Aorta (tissue), 5 donors: ENCODE results near the gene CDH11. TPM values are rescaled to one million over a fixed set of nuclear protein-coding genes. Genes with fewer than 3 reads are reported as not detected.

ENCODE experiments used
- ATAC-seq: fragments of 200-7000 bp; cut with Tn5 transposase; one replicate; pipeline ENCODE4 v1.9.1; 2022; ENCODE audit warnings: moderate library complexity; ENCODE audit not compliant: low FRiP score
- DNase-seq, 2 donors: peaks; one replicate each; pipeline ENCODE4 v3.0.0-alpha.2; 2020
- H3K27ac ChIP-seq, 2 donors: one replicate each; pipeline ENCODE4 v1.5.1; 2013; ENCODE audit warnings: low read length in 2 of 2, mild to moderate bottlenecking in 2 of 2, moderate library complexity in 2 of 2, control low read depth in 1 of 2, inconsistent platforms in 1 of 2, low read depth in 1 of 2
- H3K27me3 ChIP-seq, 2 donors: one replicate each; pipeline ENCODE4 v1.6.1; 2013; ENCODE audit warnings: control low read depth in 1 of 2, low read length in 1 of 2, mild to moderate bottlenecking in 1 of 2, moderate library complexity in 1 of 2; ENCODE audit not compliant: insufficient read depth in 2 of 2, control insufficient read depth in 1 of 2
- H3K36me3 ChIP-seq, 2 donors: one replicate each; pipeline ENCODE4 v1.6.1; 2013; ENCODE audit warnings: control low read depth in 1 of 2, low read length in 1 of 2, mild to moderate bottlenecking in 1 of 2; ENCODE audit not compliant: insufficient read depth in 2 of 2, control insufficient read depth in 1 of 2
- H3K4me1 ChIP-seq, 2 donors: one replicate each; pipeline ENCODE4 v1.6.1; 2013; ENCODE audit warnings: low read length in 2 of 2, control low read depth in 1 of 2, mild to moderate bottlenecking in 1 of 2, moderate library complexity in 1 of 2; ENCODE audit not compliant: insufficient read depth in 2 of 2, control insufficient read depth in 1 of 2
- H3K4me3 ChIP-seq, 2 donors: one replicate each; pipeline ENCODE4 v1.5.1; 2013; ENCODE audit warnings: low read length in 2 of 2, control low read depth in 1 of 2, mild to moderate bottlenecking in 1 of 2
- H3K9me3 ChIP-seq: one replicate; pipeline ENCODE4 v1.6.1; 2013; ENCODE audit warnings: mild to moderate bottlenecking, low read length; ENCODE audit not compliant: control insufficient read depth
- WGBS, 2 donors: extraction: QIAGEN DNeasy Blood & Tissue Kit; methylation state at CpG; one replicate each; pipeline ENCODE4 v1.1.7; 2013; 5-methylcytosine and 5-hydroxymethylcytosine counted together
- intact Hi-C, 2 donors: fragments of 100-400 bp; cut with DNase I; formaldehyde crosslinking; loops; one replicate each; pipeline versions ENCODE4 v1.14.2 to v1.15.0; 2022
- polyA plus RNA-seq, 2 donors: library from polyadenylated mRNA; stranded (reverse); fragments of 200-250 nt; gene quantifications; one replicate each; pipeline ENCODE4 v1.2.3, GENCODE V29; 2013
- total RNA-seq, 2 donors: library from RNA; stranded (reverse); fragmentation: NEBNext Ultra II Directional; extraction: Animal tissue kit (Norgen Biotek cat#: 25700); gene quantifications; one replicate each; pipeline ENCODE4 v1.2.1, GENCODE V29; 2021
- donor health status: healthy with polysubstance abuse.
- donor health status: Bipolar disorder and iron deficiency.
- donor health status: DM: no; HTN: no; CAD: no.
- donor health status: DM: no; HTN: no; CAD: no.
- donor health status: DM: yes; HTN: yes; CAD: no.

CDH11 gene
- total and polyA plus RNA-seq, 4 donors, result 11.9 to 182 (median 51.9) TPM

DNA sequence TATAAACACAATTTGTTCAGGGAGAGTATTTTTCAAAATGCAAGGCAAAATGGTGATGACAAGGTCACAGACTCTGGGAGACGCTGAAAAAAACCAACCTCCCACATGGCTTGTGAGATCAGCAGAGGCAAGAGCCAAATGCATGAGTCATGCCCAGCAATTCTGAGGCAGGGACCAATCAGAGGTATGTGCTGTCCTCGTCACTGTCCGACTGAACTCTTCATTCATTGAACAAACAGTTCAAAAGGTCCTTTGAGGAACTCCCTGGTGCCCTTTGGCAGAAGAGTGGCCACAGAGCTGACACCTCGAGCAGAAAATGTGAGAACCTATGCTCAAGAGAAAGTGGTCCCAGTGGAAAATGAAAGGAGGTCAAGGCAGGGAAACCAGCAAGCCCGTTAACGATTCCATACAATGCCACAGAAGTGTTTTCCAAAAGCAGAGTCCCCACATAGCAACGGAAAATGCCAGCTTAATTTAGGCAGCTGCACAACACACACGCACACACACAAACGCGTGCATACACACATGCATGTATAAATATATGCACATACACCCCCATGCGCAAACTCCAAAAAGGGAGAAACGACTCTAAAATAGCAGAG lies 50.9 kb downstream of the CDH11 start:
- intact Hi-C loops, result loop anchor here in 1 of 2 donors (5.0 kb wide), 1 partner anchor 46 kb away; no protein-coding TSS in a partner anchor
- Histone ChIP-seq H3K4me1 (peaks cover 9 to 10% of the 10 kb centered on the region in 2 donors), H3K9me3 (no peaks in the 10 kb centered on the region), H3K36me3 (no peaks in the 10 kb centered on the region), H3K27ac (peak overlapping the region; percentile 38 to 87), H3K27me3 (no peaks in the 10 kb centered on the region), H3K4me3 (peak overlapping the region; percentile 18 to 47)
- ATAC-seq (peak; percentile 88), DNase-seq (peak; percentile 62 to 81)
- 8 to 13% methylated on average over 12 of the region's 12 CpGs for WGBS, 2 donors

DNA sequence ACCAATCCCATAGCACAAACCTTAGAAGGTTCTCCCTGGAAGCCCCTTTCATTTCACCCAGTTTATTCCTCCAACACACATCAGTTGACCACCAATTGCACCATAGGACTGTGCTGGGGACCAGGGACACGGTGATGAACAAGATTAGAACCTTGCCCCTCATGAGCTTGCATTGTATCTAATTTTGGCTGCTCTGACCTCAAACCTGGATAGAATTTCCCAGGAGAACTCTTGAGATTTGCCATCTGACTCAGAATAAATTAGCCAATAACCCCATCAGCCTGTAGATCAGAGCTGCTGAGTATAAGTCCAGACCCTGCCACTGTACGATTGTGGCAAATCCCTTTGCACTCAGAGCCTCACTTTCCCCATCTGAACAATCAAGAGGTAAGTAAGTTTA lies 52.1 kb downstream of the CDH11 start:
- H3K27ac ChIP-seq, result no peak overlapping the region
- WGBS, 2 donors, result 82 to 85% methylated on average over 2 of the region's 2 CpGs
- H3K36me3 ChIP-seq, result no peaks in the 10 kb centered on the region
- peaks cover 9 to 10% of the 10 kb centered on the region in 2 donors for H3K4me1 ChIP-seq
- ATAC-seq, result no peak
- no peak overlapping the region for H3K4me3 ChIP-seq
- no peak for DNase-seq
- intact Hi-C loops, result loop anchor here in 1 of 2 donors (5.0 kb wide), 1 partner anchor 48 kb away; no protein-coding TSS in a partner anchor
- no peaks in the 10 kb centered on the region for H3K27me3 ChIP-seq
- no peaks in the 10 kb centered on the region for H3K9me3 ChIP-seq

DNA sequence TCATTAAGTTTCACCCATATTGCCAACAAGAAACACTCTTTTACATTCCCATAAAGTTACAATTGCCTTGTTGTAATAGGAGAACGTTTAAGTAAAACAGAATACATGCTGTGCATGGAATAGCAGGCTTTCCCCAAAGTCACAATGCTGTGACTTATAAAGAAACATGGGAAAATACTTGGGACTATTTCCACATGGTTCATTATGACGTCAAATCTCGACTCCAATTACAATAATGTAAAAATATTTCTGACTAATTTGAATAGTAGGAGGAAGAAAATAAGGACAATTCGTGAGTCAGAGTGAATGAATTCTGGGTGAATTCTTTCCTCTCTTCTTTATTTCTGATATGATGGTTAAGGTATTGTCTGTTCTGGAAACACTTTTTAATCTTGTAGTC lies 52.8 kb downstream of the CDH11 start:
- no peak overlapping the region for H3K27ac ChIP-seq
- no peaks in the 10 kb centered on the region for H3K36me3 ChIP-seq
- no peaks in the 10 kb centered on the region for H3K27me3 ChIP-seq
- no peak for ATAC-seq
- no peak overlapping the region for H3K4me3 ChIP-seq
- WGBS, 2 donors, result 27 to 32% methylated on average over 4 of the region's 4 CpGs
- intact Hi-C loops, result no loop called here
- DNase-seq, result no peak
- no peaks in the 10 kb centered on the region for H3K9me3 ChIP-seq
- H3K4me1 ChIP-seq, result peaks cover 8 to 10% of the 10 kb centered on the region in 2 donors

DNA sequence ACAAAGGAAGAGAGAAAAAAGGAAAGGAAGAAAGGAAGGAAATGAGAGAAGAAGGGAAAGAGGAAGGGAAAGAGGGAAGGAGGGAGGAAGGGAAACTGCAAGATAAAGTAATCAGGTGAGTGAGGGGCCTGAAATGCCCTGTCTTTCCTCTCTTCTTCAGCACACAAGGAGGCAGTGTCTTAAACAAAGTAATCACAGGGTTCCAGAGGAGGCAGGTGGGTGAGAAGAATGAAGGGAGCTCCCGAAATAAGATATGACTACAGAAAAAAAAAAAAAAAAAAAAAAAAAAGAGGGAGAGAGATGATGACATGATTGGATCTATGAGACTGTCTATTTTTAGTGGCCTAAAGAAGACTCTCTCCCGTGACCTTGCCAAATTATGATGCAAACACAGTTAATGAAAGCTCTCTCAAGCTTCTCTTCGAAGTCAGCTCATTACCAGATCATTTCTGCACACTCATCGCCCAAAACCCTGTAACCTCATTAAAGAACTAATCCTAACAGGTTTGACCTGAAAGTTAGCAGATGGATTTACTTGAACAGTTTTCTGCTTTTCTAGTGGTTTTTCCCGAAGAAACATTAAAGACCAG lies 53.6 kb downstream of the CDH11 start:
- no peak for ATAC-seq
- WGBS, 2 donors, result 68 to 70% methylated on average over 5 of the region's 5 CpGs

DNA sequence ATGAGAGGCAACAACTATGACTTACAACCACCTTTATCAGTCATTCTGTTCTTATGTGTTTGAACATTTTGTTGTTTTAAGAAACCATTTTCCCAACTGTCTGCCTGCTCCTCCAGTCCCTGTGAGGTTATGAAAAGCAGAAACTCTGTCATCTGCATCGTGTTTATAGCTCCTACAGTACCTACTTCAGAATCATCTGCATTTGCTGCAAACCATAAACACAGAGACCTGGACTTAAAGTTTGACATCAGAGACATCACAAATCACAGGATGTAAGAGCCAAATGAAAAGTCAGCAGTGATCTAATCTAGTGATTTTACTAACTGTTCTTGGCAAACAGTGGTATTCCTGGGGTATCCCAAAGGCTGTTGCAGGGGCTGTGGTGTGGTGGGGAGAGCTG lies 55.2 kb downstream of the CDH11 start:
- intact Hi-C loops, result loop anchor here in 1 of 2 donors (2.0 kb wide), 1 partner anchor 48 kb away; no protein-coding TSS in a partner anchor
- no peak for ATAC-seq
- H3K27ac ChIP-seq, result no peak overlapping the region

More for the DNA sequence above, 53.6 kb downstream of the CDH11 start:
- no peaks in the 10 kb centered on the region for H3K27me3 ChIP-seq
- no peak overlapping the region for H3K27ac ChIP-seq
- no peak for DNase-seq
- H3K36me3 ChIP-seq, result no peaks in the 10 kb centered on the region
- H3K4me1 ChIP-seq, result peaks cover 7 to 10% of the 10 kb centered on the region in 2 donors
- intact Hi-C loops, result no loop called here
- no peaks in the 10 kb centered on the region for H3K9me3 ChIP-seq
- no peak overlapping the region for H3K4me3 ChIP-seq

DNA sequence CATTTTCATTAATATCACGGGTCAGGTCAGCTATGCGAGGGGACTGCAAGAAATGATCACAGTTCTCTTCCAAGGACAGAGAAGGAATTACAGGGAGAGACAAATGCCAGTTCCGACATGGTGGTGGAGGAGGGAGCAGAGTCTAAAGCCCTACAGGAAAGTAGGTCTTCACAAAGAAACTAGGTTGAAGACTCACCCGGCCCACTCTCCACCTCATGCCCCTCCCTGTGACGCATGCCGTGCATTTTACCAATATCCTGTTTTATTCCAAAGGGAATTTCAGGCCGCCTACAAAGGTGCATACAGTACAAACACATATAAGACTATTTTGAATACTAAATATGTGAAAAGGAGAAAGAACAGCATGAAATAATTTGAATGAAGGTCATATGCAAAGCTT lies 56.8 kb downstream of the CDH11 start:
- Histone ChIP-seq H3K27me3 (no peaks in the 10 kb centered on the region), H3K4me1 (peaks cover under 1 to 6% of the 10 kb centered on the region in 2 donors), H3K4me3 (no peak overlapping the region), H3K9me3 (no peaks in the 10 kb centered on the region), H3K36me3 (no peaks in the 10 kb centered on the region), H3K27ac (no peak overlapping the region)
- intact Hi-C loops, result no loop called here
- ATAC-seq, result no peak
- no peak for DNase-seq
- WGBS, 2 donors, result 82 to 85% methylated on average over 7 of the region's 7 CpGs

More for the DNA sequence above, 55.2 kb downstream of the CDH11 start:
- Histone ChIP-seq H3K9me3 (no peaks in the 10 kb centered on the region), H3K27me3 (no peaks in the 10 kb centered on the region), H3K4me1 (peaks cover 5 to 10% of the 10 kb centered on the region in 2 donors), H3K36me3 (no peaks in the 10 kb centered on the region), H3K4me3 (no peak overlapping the region)
- 66 to 70% methylated on average over 1 of the region's 1 CpG for WGBS, 2 donors
- DNase-seq, result no peak

DNA sequence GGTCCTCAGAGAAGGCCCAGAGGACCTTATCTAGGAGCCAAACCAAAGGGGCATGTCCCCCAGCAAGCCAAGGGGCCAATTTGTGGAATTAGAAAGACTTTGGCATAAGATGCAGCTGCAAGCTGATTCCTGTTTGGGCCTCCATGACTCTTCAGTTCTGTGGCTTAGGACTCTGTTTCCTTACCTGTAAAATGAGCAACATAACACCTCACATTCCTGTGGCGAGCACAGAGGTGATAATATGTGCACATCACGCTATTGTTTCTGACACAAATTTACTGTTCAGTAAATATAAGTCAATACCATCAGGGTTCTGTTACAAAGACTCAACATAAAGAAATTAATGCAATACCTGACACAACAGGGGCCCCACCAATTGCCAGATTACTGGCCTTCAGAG lies 57.7 kb downstream of the CDH11 start:
- Histone ChIP-seq H3K27me3 (no peaks in the 10 kb centered on the region), H3K36me3 (no peaks in the 10 kb centered on the region), H3K9me3 (no peaks in the 10 kb centered on the region), H3K4me3 (no peak overlapping the region), H3K27ac (no peak overlapping the region), H3K4me1 (no peaks in the 10 kb centered on the region)
- no peak for ATAC-seq
- DNase-seq, result no peak
- whole genome bisulfite sequencing, 2 donors, result 96 to 97% methylated on average over 2 of the region's 2 CpGs
- intact Hi-C loops, result no loop called here

DNA sequence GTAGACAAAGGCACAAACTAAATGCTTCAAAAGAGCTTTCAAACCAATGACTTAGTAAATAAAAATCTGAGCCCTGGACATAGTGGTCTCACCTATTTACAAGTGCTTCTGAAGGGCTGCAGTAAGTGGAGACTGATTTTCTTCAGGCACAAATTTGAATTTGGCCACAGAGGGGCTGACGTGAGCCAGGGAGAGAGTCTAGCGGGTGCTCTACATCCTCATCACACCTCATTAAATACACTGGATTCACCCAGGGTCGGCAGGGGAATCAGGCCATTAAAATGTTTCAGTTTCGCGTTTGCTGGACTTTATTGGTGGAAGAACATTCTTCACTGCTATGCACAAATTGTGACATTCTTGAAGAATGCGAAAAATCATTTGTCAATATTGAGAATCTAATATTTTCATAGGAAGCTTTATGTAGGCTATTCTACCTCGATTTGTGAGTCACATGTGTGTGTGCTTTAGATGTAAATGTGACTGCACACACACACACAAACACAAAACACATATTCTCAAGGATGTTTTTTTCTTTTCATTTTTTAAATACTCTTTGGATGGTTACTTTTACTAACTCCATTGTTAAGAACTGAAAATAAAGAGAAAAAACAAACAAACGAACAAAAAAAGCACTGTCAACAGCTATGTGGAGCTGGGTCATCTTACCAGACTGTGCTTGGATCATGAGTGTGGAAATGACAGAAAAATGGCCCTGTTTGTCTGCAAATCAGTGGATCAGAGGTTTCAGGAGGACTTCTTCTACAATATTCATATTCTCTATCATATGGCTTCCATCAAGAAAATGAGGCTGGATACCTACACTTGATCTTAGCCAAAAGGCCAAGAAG lies 58.9 kb downstream of the CDH11 start:
- Histone ChIP-seq H3K4me3 (no peak overlapping the region), H3K9me3 (no peaks in the 10 kb centered on the region), H3K27me3 (no peaks in the 10 kb centered on the region), H3K27ac (no peak overlapping the region), H3K36me3 (no peaks in the 10 kb centered on the region), H3K4me1 (no peaks in the 10 kb centered on the region)
- DNase-seq (no peak), ATAC-seq (no peak)
- intact Hi-C loops, result no loop called here
- 73 to 75% methylated on average over 8 of the region's 8 CpGs for WGBS, 2 donors
